H9 (cell line): ENCODE measurements around the gene MCRIP2. TPM values are rescaled to one million over a fixed set of nuclear protein-coding genes. Genes with fewer than 3 reads are reported as not detected.

Experiments
- DNase-seq: peaks from one replicate; pipeline ENCODE4 v3.0.0-alpha.2; 2017
- H2AFZ ChIP-seq: one replicate; pipeline ENCODE4 v1.6.1; 2013; ENCODE audit warnings: mild to moderate bottlenecking, low read length, control low read depth, moderate library complexity
- H2AK5ac ChIP-seq: 2 replicates; pipeline ENCODE4 v1.6.1; 2013; ENCODE audit warnings: low read length, control low read depth, mixed read lengths; ENCODE audit not compliant: insufficient read length
- H2BK120ac ChIP-seq: one replicate; pipeline ENCODE4 v1.6.1; 2013; ENCODE audit warnings: low read depth, mild to moderate bottlenecking, low read length, control low read depth, inconsistent platforms; ENCODE audit not compliant: poor library complexity, severe bottlenecking
- H2BK12ac ChIP-seq: 2 replicates; pipeline ENCODE4 v1.6.1; 2013; ENCODE audit warnings: low read length, control low read depth, mixed read lengths, low read depth; ENCODE audit not compliant: insufficient read length
- H2BK15ac ChIP-seq: 2 replicates; pipeline ENCODE4 v1.6.1; 2013; ENCODE audit warnings: low read depth, low read length, control low read depth
- H2BK20ac ChIP-seq: one replicate; pipeline ENCODE4 v1.6.1; 2013; ENCODE audit warnings: low read depth, mild to moderate bottlenecking, low read length, control low read depth, inconsistent platforms; ENCODE audit not compliant: poor library complexity, severe bottlenecking
- H2BK5ac ChIP-seq: 2 replicates; pipeline ENCODE4 v1.6.1; 2013; ENCODE audit warnings: low read length, control low read depth, mixed read lengths; ENCODE audit not compliant: insufficient read length
- H3K14ac ChIP-seq: 2 replicates; pipeline ENCODE4 v1.6.1; 2013; ENCODE audit warnings: low read length, control low read depth; ENCODE audit not compliant: insufficient read depth
- H3K18ac ChIP-seq: 2 replicates; pipeline ENCODE4 v1.6.1; 2013; ENCODE audit warnings: low read depth, mild to moderate bottlenecking, mixed read lengths, low read length, control low read depth; ENCODE audit not compliant: insufficient read length
- H3K23ac ChIP-seq: 2 replicates; pipeline ENCODE4 v1.6.1; 2013; ENCODE audit warnings: low read length, control low read depth, mixed read lengths, low read depth; ENCODE audit not compliant: insufficient read length
- H3K23me2 ChIP-seq: 2 replicates; pipeline ENCODE4 v1.6.1; 2013; ENCODE audit warnings: low read depth, mild to moderate bottlenecking, mixed read lengths, low read length, control low read depth; ENCODE audit not compliant: insufficient read length, poor library complexity, severe bottlenecking
- H3K27ac ChIP-seq: 2 replicates; pipeline ENCODE4 v1.5.1; 2013; ENCODE audit warnings: low read length, control low read depth, mixed read lengths, low read depth; ENCODE audit not compliant: insufficient read length
- H3K27me3 ChIP-seq: 2 replicates; pipeline ENCODE4 v1.6.1; 2013; ENCODE audit warnings: low read length, control low read depth, inconsistent platforms; ENCODE audit not compliant: insufficient read depth
- H3K4ac ChIP-seq: 2 replicates; pipeline ENCODE4 v1.6.1; 2013; ENCODE audit warnings: low read depth, mild to moderate bottlenecking, control low read depth, inconsistent platforms, low read length, moderate library complexity
- H3K4me1 ChIP-seq: 2 replicates; pipeline ENCODE4 v1.6.1; 2013; ENCODE audit warnings: low read length, control low read depth, inconsistent platforms; ENCODE audit not compliant: insufficient read depth
- H3K4me2 ChIP-seq: 2 replicates; pipeline ENCODE4 v1.6.1; 2013; ENCODE audit warnings: low read length, control low read depth, mixed read lengths; ENCODE audit not compliant: insufficient read length, insufficient read depth
- H3K56ac ChIP-seq: 2 replicates; pipeline ENCODE4 v1.6.1; 2013; ENCODE audit warnings: low read depth, mild to moderate bottlenecking, mixed read lengths, low read length, control low read depth; ENCODE audit not compliant: insufficient read length
- H3K79me1 ChIP-seq: 2 replicates; pipeline ENCODE4 v1.6.1; 2013; ENCODE audit warnings: low read depth, mild to moderate bottlenecking, moderate library complexity, low read length, control low read depth, inconsistent platforms; ENCODE audit not compliant: insufficient read depth, poor library complexity, severe bottlenecking
- H3K79me2 ChIP-seq: 2 replicates; pipeline ENCODE4 v1.6.1; 2013; ENCODE audit warnings: low read length, control low read depth, inconsistent platforms; ENCODE audit not compliant: insufficient read depth
- H3K9ac ChIP-seq: 2 replicates; pipeline ENCODE4 v1.6.1; 2013; ENCODE audit warnings: low read length, control low read depth, mixed read lengths; ENCODE audit not compliant: insufficient read length; ENCODE audit errors: extremely low read depth
- H3K9me3 ChIP-seq: one replicate; pipeline ENCODE4 v1.6.1; 2013; ENCODE audit warnings: low read depth, low read length, inconsistent platforms; ENCODE audit not compliant: control insufficient read depth
- H3T11ph ChIP-seq: one replicate; pipeline ENCODE4 v1.6.1; 2013; ENCODE audit warnings: mild to moderate bottlenecking, low read length, control low read depth, inconsistent platforms
- H4K20me1 ChIP-seq: one replicate; pipeline ENCODE4 v1.6.1; 2013; ENCODE audit not compliant: control insufficient read depth, insufficient read length, insufficient read depth
- H4K5ac ChIP-seq: 2 replicates; pipeline ENCODE4 v1.6.1; 2013; ENCODE audit warnings: low read depth, mild to moderate bottlenecking, mixed read lengths, low read length, control low read depth; ENCODE audit not compliant: insufficient read length
- H4K8ac ChIP-seq: replicated peaks from 2 replicates; pipeline ENCODE4 v1.6.1; 2013; ENCODE audit warnings: low read length, control low read depth, mixed read lengths, low read depth; ENCODE audit not compliant: insufficient read length
- H4K91ac ChIP-seq: 2 replicates; pipeline ENCODE4 v1.6.1; 2013; ENCODE audit warnings: low read depth, mild to moderate bottlenecking, moderate library complexity, mixed read lengths, low read length, control low read depth; ENCODE audit not compliant: insufficient read length
- H3K27ac Mint-ChIP-seq, 3 experiments: 2 replicates in 2 of 3; 3 replicates in 1 of 3; pipeline ENCODE4 v1.8.0; 2020 to 2021; ENCODE audit warnings: mixed read lengths in 3 of 3, mild to moderate bottlenecking in 1 of 3, moderate library complexity in 1 of 3
- H3K27me3 Mint-ChIP-seq: 2 replicates; pipeline ENCODE4 v1.8.0; 2021; ENCODE audit warnings: low read depth, mild to moderate bottlenecking, moderate library complexity, mixed read lengths
- H3K36me3 Mint-ChIP-seq, 3 experiments: 2 replicates in 2 of 3; 3 replicates in 1 of 3; pipeline ENCODE4 v1.8.0; 2020 to 2021; ENCODE audit warnings: low read depth in 3 of 3, mixed read lengths in 3 of 3; ENCODE audit not compliant: insufficient read depth in 1 of 3
- H3K4me1 Mint-ChIP-seq, 2 experiments: 2 replicates each; pipeline ENCODE4 v1.8.0; 2020; ENCODE audit warnings: mixed read lengths in 2 of 2
- H3K4me3 Mint-ChIP-seq, 2 experiments: 2 replicates in 1 of 2; 3 replicates in 1 of 2; pipeline ENCODE4 v1.8.0; 2020 to 2021; ENCODE audit warnings: mild to moderate bottlenecking in 2 of 2, mixed read lengths in 2 of 2, moderate library complexity in 1 of 2
- H3K9me3 Mint-ChIP-seq, 2 experiments: 2 replicates in 1 of 2; 3 replicates in 1 of 2; pipeline ENCODE4 v1.8.0; 2020; ENCODE audit warnings: mild to moderate bottlenecking in 2 of 2, mixed read lengths in 2 of 2, moderate library complexity in 1 of 2
- CTCF ChIP-seq: fragments of 200-600 bp; sonication (generic); conservative IDR thresholded peaks from 3 replicates; pipeline ENCODE4 v1.8.0; 2021; ENCODE audit warnings: antibody characterized with exemption, mild to moderate bottlenecking
- WGBS: extraction: QIAGEN DNeasy Blood & Tissue Kit; methylation state at CpG from one replicate; pipeline ENCODE4 v1.1.7; 2013; ENCODE audit warnings: missing lambda C conversion rate, low lambda C conversion rate, mixed read lengths; ENCODE audit not compliant: insufficient read length; ENCODE audit errors: extremely low coverage; 5-methylcytosine and 5-hydroxymethylcytosine counted together
- total RNA-seq: library from RNA; stranded (reverse); gene quantifications from 2 replicates; pipeline ENCODE4 v1.2.1, GENCODE V29; 2021

The MCRIP2 gene
- total RNA-seq, 1 experiment from 2014 or later = 52.5 TPM

GRCh38 chr16:669666-670065 lies 28.0 kb downstream of the MCRIP2 start:
- no peak overlapping the region for H4K5ac ChIP-seq
- H3K79me1 ChIP-seq = no peaks in the 10 kb centered on the region
- Mint-ChIP-seq H3K27ac (no peak overlapping the region), H3K4me3 (peak overlapping the region; percentile 77 to 82), H3K27me3 (no peaks in the 10 kb centered on the region), H3K4me1 (peaks cover 3% of the 10 kb centered on the region in 2 experiments), H3K9me3 (no peaks in the 10 kb centered on the region), H3K36me3 (peaks cover 11 to 27% (median 27%) of the 10 kb centered on the region in 3 experiments; a peak in 6 of 7 replicates)
- H2BK5ac ChIP-seq = no peak overlapping the region
- H3K4me1 ChIP-seq = no peaks in the 10 kb centered on the region
- no peaks in the 10 kb centered on the region for H3K9me3 ChIP-seq
- no peak overlapping the region for H3K18ac ChIP-seq
- H3K4ac ChIP-seq = no peak overlapping the region
- no peak overlapping the region for H2BK12ac ChIP-seq
- H2AFZ ChIP-seq = no peak overlapping the region
- no peak overlapping the region for H4K8ac ChIP-seq
- H3K56ac ChIP-seq = no peak overlapping the region
- no peaks in the 10 kb centered on the region for H3K27me3 ChIP-seq
- H2BK20ac ChIP-seq = no peak overlapping the region
- no peak overlapping the region for H2BK120ac ChIP-seq
- H3K27ac ChIP-seq = no peak overlapping the region
- H4K91ac ChIP-seq = no peak overlapping the region
- H2AK5ac ChIP-seq = no peak overlapping the region
- WGBS = no CpG with 5 or more reads among the region's 13 CpGs
- TF ChIP-seq CTCF = no peak
- no peak overlapping the region for H3K9ac ChIP-seq
- H3K4me2 ChIP-seq = no peak overlapping the region
- H3K23me2 ChIP-seq = no peaks in the 10 kb centered on the region
- no peak overlapping the region for H3T11ph ChIP-seq
- no peak overlapping the region for H3K14ac ChIP-seq
- no peak overlapping the region for H2BK15ac ChIP-seq
- no peaks in the 10 kb centered on the region for H4K20me1 ChIP-seq
- no peak overlapping the region for H3K23ac ChIP-seq
- H3K79me2 ChIP-seq = no peaks in the 10 kb centered on the region; the same call in 1 of the 2 replicates
- no peak for DNase-seq
